H9 (cell line): ENCODE data around the gene SVOP. TPM values are rescaled to one million over a fixed set of nuclear protein-coding genes. Genes with fewer than 3 reads are reported as not detected.

Experiments
- DNase-seq: peaks from one replicate; pipeline ENCODE4 v3.0.0-alpha.2; 2017
- H2AFZ ChIP-seq: one replicate; pipeline ENCODE4 v1.6.1; 2013; ENCODE audit warnings: mild to moderate bottlenecking, low read length, control low read depth, moderate library complexity
- H2AK5ac ChIP-seq: 2 replicates; pipeline ENCODE4 v1.6.1; 2013; ENCODE audit warnings: low read length, control low read depth, mixed read lengths; ENCODE audit not compliant: insufficient read length
- H2BK120ac ChIP-seq: one replicate; pipeline ENCODE4 v1.6.1; 2013; ENCODE audit warnings: low read depth, mild to moderate bottlenecking, low read length, control low read depth, inconsistent platforms; ENCODE audit not compliant: poor library complexity, severe bottlenecking
- H2BK12ac ChIP-seq: 2 replicates; pipeline ENCODE4 v1.6.1; 2013; ENCODE audit warnings: low read length, control low read depth, mixed read lengths, low read depth; ENCODE audit not compliant: insufficient read length
- H2BK15ac ChIP-seq: 2 replicates; pipeline ENCODE4 v1.6.1; 2013; ENCODE audit warnings: low read depth, low read length, control low read depth
- H2BK20ac ChIP-seq: one replicate; pipeline ENCODE4 v1.6.1; 2013; ENCODE audit warnings: low read depth, mild to moderate bottlenecking, low read length, control low read depth, inconsistent platforms; ENCODE audit not compliant: poor library complexity, severe bottlenecking
- H2BK5ac ChIP-seq: 2 replicates; pipeline ENCODE4 v1.6.1; 2013; ENCODE audit warnings: low read length, control low read depth, mixed read lengths; ENCODE audit not compliant: insufficient read length
- H3K14ac ChIP-seq: 2 replicates; pipeline ENCODE4 v1.6.1; 2013; ENCODE audit warnings: low read length, control low read depth; ENCODE audit not compliant: insufficient read depth
- H3K18ac ChIP-seq: 2 replicates; pipeline ENCODE4 v1.6.1; 2013; ENCODE audit warnings: low read depth, mild to moderate bottlenecking, mixed read lengths, low read length, control low read depth; ENCODE audit not compliant: insufficient read length
- H3K23ac ChIP-seq: 2 replicates; pipeline ENCODE4 v1.6.1; 2013; ENCODE audit warnings: low read length, control low read depth, mixed read lengths, low read depth; ENCODE audit not compliant: insufficient read length
- H3K23me2 ChIP-seq: 2 replicates; pipeline ENCODE4 v1.6.1; 2013; ENCODE audit warnings: low read depth, mild to moderate bottlenecking, mixed read lengths, low read length, control low read depth; ENCODE audit not compliant: insufficient read length, poor library complexity, severe bottlenecking
- H3K27ac ChIP-seq: 2 replicates; pipeline ENCODE4 v1.5.1; 2013; ENCODE audit warnings: low read length, control low read depth, mixed read lengths, low read depth; ENCODE audit not compliant: insufficient read length
- H3K27me3 ChIP-seq: 2 replicates; pipeline ENCODE4 v1.6.1; 2013; ENCODE audit warnings: low read length, control low read depth, inconsistent platforms; ENCODE audit not compliant: insufficient read depth
- H3K4ac ChIP-seq: 2 replicates; pipeline ENCODE4 v1.6.1; 2013; ENCODE audit warnings: low read depth, mild to moderate bottlenecking, control low read depth, inconsistent platforms, low read length, moderate library complexity
- H3K4me1 ChIP-seq: 2 replicates; pipeline ENCODE4 v1.6.1; 2013; ENCODE audit warnings: low read length, control low read depth, inconsistent platforms; ENCODE audit not compliant: insufficient read depth
- H3K4me2 ChIP-seq: 2 replicates; pipeline ENCODE4 v1.6.1; 2013; ENCODE audit warnings: low read length, control low read depth, mixed read lengths; ENCODE audit not compliant: insufficient read length, insufficient read depth
- H3K56ac ChIP-seq: 2 replicates; pipeline ENCODE4 v1.6.1; 2013; ENCODE audit warnings: low read depth, mild to moderate bottlenecking, mixed read lengths, low read length, control low read depth; ENCODE audit not compliant: insufficient read length
- H3K79me1 ChIP-seq: 2 replicates; pipeline ENCODE4 v1.6.1; 2013; ENCODE audit warnings: low read depth, mild to moderate bottlenecking, moderate library complexity, low read length, control low read depth, inconsistent platforms; ENCODE audit not compliant: insufficient read depth, poor library complexity, severe bottlenecking
- H3K79me2 ChIP-seq: 2 replicates; pipeline ENCODE4 v1.6.1; 2013; ENCODE audit warnings: low read length, control low read depth, inconsistent platforms; ENCODE audit not compliant: insufficient read depth
- H3K9ac ChIP-seq: 2 replicates; pipeline ENCODE4 v1.6.1; 2013; ENCODE audit warnings: low read length, control low read depth, mixed read lengths; ENCODE audit not compliant: insufficient read length; ENCODE audit errors: extremely low read depth
- H3K9me3 ChIP-seq: one replicate; pipeline ENCODE4 v1.6.1; 2013; ENCODE audit warnings: low read depth, low read length, inconsistent platforms; ENCODE audit not compliant: control insufficient read depth
- H3T11ph ChIP-seq: one replicate; pipeline ENCODE4 v1.6.1; 2013; ENCODE audit warnings: mild to moderate bottlenecking, low read length, control low read depth, inconsistent platforms
- H4K20me1 ChIP-seq: one replicate; pipeline ENCODE4 v1.6.1; 2013; ENCODE audit not compliant: control insufficient read depth, insufficient read length, insufficient read depth
- H4K5ac ChIP-seq: 2 replicates; pipeline ENCODE4 v1.6.1; 2013; ENCODE audit warnings: low read depth, mild to moderate bottlenecking, mixed read lengths, low read length, control low read depth; ENCODE audit not compliant: insufficient read length
- H4K8ac ChIP-seq: replicated peaks from 2 replicates; pipeline ENCODE4 v1.6.1; 2013; ENCODE audit warnings: low read length, control low read depth, mixed read lengths, low read depth; ENCODE audit not compliant: insufficient read length
- H4K91ac ChIP-seq: 2 replicates; pipeline ENCODE4 v1.6.1; 2013; ENCODE audit warnings: low read depth, mild to moderate bottlenecking, moderate library complexity, mixed read lengths, low read length, control low read depth; ENCODE audit not compliant: insufficient read length
- H3K27ac Mint-ChIP-seq, 3 experiments: 2 replicates in 2 of 3; 3 replicates in 1 of 3; pipeline ENCODE4 v1.8.0; 2020 to 2021; ENCODE audit warnings: mixed read lengths in 3 of 3, mild to moderate bottlenecking in 1 of 3, moderate library complexity in 1 of 3
- H3K27me3 Mint-ChIP-seq: 2 replicates; pipeline ENCODE4 v1.8.0; 2021; ENCODE audit warnings: low read depth, mild to moderate bottlenecking, moderate library complexity, mixed read lengths
- H3K36me3 Mint-ChIP-seq, 3 experiments: 2 replicates in 2 of 3; 3 replicates in 1 of 3; pipeline ENCODE4 v1.8.0; 2020 to 2021; ENCODE audit warnings: low read depth in 3 of 3, mixed read lengths in 3 of 3; ENCODE audit not compliant: insufficient read depth in 1 of 3
- H3K4me1 Mint-ChIP-seq, 2 experiments: 2 replicates each; pipeline ENCODE4 v1.8.0; 2020; ENCODE audit warnings: mixed read lengths in 2 of 2
- H3K4me3 Mint-ChIP-seq, 2 experiments: 2 replicates in 1 of 2; 3 replicates in 1 of 2; pipeline ENCODE4 v1.8.0; 2020 to 2021; ENCODE audit warnings: mild to moderate bottlenecking in 2 of 2, mixed read lengths in 2 of 2, moderate library complexity in 1 of 2
- H3K9me3 Mint-ChIP-seq, 2 experiments: 2 replicates in 1 of 2; 3 replicates in 1 of 2; pipeline ENCODE4 v1.8.0; 2020; ENCODE audit warnings: mild to moderate bottlenecking in 2 of 2, mixed read lengths in 2 of 2, moderate library complexity in 1 of 2
- WGBS: extraction: QIAGEN DNeasy Blood & Tissue Kit; methylation state at CpG from one replicate; pipeline ENCODE4 v1.1.7; 2013; ENCODE audit warnings: missing lambda C conversion rate, low lambda C conversion rate, mixed read lengths; ENCODE audit not compliant: insufficient read length; ENCODE audit errors: extremely low coverage; 5-methylcytosine and 5-hydroxymethylcytosine counted together
- total RNA-seq: library from RNA; stranded (reverse); gene quantifications from 2 replicates; pipeline ENCODE4 v1.2.1, GENCODE V29; 2021
- TF ChIP-seq, protein P1 (sequence below): fragments of 200-600 bp; sonication (generic); conservative IDR thresholded peaks from 3 replicates; pipeline ENCODE4 v1.8.0; 2021; ENCODE audit warnings: antibody characterized with exemption, mild to moderate bottlenecking

The SVOP gene
- total RNA-seq, 1 experiment from 2014 or later: 0.15 TPM

DNA sequence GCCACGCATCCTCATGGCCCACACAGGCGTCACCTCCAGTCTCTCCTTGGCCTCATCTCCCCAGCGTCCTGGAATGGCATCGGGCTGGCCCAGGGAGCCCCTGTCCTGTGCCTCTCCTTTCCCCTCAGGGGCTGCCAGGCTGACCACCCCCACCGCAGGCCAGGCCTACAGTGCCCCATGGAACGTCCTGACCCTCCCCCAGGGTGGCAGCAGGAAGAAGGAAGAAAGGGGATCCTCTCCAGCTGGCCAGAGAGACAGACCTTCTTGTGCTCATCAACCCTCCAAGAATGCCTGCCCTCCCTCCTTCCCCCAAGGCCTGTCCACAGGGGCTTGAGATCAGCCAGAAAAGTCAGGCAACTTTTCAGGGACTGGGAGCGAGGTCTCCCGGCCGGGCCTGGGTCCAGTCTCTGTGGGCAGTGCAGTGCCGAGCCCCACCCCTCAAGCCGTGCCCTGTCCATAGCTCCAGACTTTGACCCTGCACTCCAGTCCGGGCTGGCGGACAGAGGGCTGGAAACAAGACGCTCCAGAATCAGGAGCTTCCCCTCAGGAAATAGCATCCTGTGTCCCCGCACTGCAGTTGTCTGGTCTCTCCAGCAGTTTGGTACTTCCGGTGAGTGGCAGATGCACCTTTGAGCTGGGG, 141.1 kb downstream of the SVOP start, which contains the start of gene DAO:
TSS of gene DAO (plus strand) at position 478 of the 640 bp plus-strand sequence. CDS start 4,915 bp downstream, outside the sequence.
- no peak within 1 kb of the TSS for H2AK5ac ChIP-seq
- H2BK120ac ChIP-seq: no peak within 1 kb of the TSS
- H3K56ac ChIP-seq: no peak within 1 kb of the TSS
- H4K91ac ChIP-seq: no peak within 1 kb of the TSS
- no peak within 1 kb of the TSS for H2AFZ ChIP-seq
- H3K4me1 ChIP-seq: no peaks in the 10 kb centered on the region
- H3T11ph ChIP-seq: no peak within 1 kb of the TSS
- Mint-ChIP-seq H3K27ac (peak within 1 kb of the TSS in 1 of 3 experiments; percentile 65; a peak in 2 of 7 replicates), H3K4me1 (peaks cover 8 to 11% of the 10 kb centered on the region in 2 experiments), H3K36me3 (no peaks in the 10 kb centered on the region), H3K4me3 (no peak within 1 kb of the TSS), H3K9me3 (no peaks in the 10 kb centered on the region; a peak in 1 of 5 replicates), H3K27me3 (no peaks in the 10 kb centered on the region)
- no peaks in the 10 kb centered on the region for H3K27me3 ChIP-seq
- no peaks in the 10 kb centered on the region for H4K20me1 ChIP-seq
- TF ChIP-seq, protein P1, sequence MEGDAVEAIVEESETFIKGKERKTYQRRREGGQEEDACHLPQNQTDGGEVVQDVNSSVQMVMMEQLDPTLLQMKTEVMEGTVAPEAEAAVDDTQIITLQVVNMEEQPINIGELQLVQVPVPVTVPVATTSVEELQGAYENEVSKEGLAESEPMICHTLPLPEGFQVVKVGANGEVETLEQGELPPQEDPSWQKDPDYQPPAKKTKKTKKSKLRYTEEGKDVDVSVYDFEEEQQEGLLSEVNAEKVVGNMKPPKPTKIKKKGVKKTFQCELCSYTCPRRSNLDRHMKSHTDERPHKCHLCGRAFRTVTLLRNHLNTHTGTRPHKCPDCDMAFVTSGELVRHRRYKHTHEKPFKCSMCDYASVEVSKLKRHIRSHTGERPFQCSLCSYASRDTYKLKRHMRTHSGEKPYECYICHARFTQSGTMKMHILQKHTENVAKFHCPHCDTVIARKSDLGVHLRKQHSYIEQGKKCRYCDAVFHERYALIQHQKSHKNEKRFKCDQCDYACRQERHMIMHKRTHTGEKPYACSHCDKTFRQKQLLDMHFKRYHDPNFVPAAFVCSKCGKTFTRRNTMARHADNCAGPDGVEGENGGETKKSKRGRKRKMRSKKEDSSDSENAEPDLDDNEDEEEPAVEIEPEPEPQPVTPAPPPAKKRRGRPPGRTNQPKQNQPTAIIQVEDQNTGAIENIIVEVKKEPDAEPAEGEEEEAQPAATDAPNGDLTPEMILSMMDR: no peak
- no peak within 1 kb of the TSS; the same call in 1 of the 2 replicates for H3K14ac ChIP-seq
- no peak within 1 kb of the TSS for H4K8ac ChIP-seq
- H3K9ac ChIP-seq: no peak within 1 kb of the TSS
- no peak within 1 kb of the TSS for H3K4me2 ChIP-seq
- H3K79me1 ChIP-seq: no peaks in the 10 kb centered on the region
- no peak within 1 kb of the TSS for H2BK5ac ChIP-seq
- H2BK12ac ChIP-seq: no peak within 1 kb of the TSS
- no peak within 1 kb of the TSS for H2BK15ac ChIP-seq
- DNase-seq: no peak
- H2BK20ac ChIP-seq: no peak within 1 kb of the TSS
- WGBS: no CpG with 5 or more reads among the region's 16 CpGs
- H3K9me3 ChIP-seq: no peaks in the 10 kb centered on the region
- H4K5ac ChIP-seq: no peak within 1 kb of the TSS
- no peak within 1 kb of the TSS for H3K4ac ChIP-seq
- no peak within 1 kb of the TSS for H3K18ac ChIP-seq
- no peaks in the 10 kb centered on the region for H3K23me2 ChIP-seq
- H3K27ac ChIP-seq: no peak within 1 kb of the TSS
- H3K79me2 ChIP-seq: no peaks in the 10 kb centered on the region
- no peak within 1 kb of the TSS for H3K23ac ChIP-seq
